Measurements from ENCODE around the gene PDXK. TPM values are rescaled to one million over a fixed set of nuclear protein-coding genes. Genes with fewer than 3 reads are reported as not detected.

Gene PDXK
- total and polyA plus RNA-seq, 9 of the 15 experiments (the other 6 are each of a cell fraction or from before 2014, with no cell fraction given): 5.6 to 162 (median 76.5) TPM

DNA sequence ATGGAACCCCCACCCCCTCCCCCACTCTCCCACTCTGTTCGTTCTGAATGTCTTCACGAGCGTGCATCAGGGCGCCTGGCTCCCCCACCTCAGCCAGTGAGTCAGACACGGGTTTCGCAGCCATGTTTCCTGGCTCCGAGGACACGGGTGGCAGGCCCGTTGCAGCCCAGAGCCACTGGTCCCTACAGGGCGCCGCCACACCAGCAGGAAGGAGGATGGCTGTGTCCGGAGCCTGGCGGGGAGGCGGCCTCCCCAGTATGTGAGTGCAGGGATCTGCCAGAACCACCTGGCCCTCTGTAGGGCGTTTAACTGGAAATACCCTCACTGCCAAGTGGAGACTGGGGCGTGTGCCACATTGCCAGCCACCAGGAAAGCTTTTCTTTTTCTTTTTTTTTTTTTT, 38.7 kb downstream of the PDXK start:
- H3K4me1 ChIP-seq (replicated peaks in 1 of 2; ENCODE audit: control insufficient read depth in 2 of 2, insufficient read depth in 2 of 2, low read length in 2 of 2): peaks cover 0 to 36% of the 10 kb centered on the region in 2 experiments; a peak in 1 of 5 replicates
- peaks cover 91% of the 10 kb centered on the region for H3K36me3 ChIP-seq (ENCODE audit: control insufficient read depth, insufficient read depth, low read length)
- H2AFZ ChIP-seq (ENCODE audit: low read depth, low read length): no peak overlapping the region
- 94% methylated on average over 16 of the region's 16 CpGs for WGBS (ENCODE audit: insufficient coverage, low coverage, missing lambda C conversion rate)
- no peak overlapping the region for H3K4me3 ChIP-seq
- ATAC-seq (no peak), FAIRE-seq (no peak), DNase-seq (ENCODE audit: extremely low read depth in 1 of 4, low spot score in 3 of 4) (no peak)
- 0 out of 4 replicates have a peak, but pooled peaks of 1 of the 2 experiments have one; percentile 12 for TF ChIP-seq KDM1A (IDR thresholded peaks at IDR 0.05)
- no peak for TF ChIP-seq NR0B1 (IDR thresholded peaks at IDR 0.05; ENCODE audit: partially characterized antibody)
- TF ChIP-seq, protein P1, sequence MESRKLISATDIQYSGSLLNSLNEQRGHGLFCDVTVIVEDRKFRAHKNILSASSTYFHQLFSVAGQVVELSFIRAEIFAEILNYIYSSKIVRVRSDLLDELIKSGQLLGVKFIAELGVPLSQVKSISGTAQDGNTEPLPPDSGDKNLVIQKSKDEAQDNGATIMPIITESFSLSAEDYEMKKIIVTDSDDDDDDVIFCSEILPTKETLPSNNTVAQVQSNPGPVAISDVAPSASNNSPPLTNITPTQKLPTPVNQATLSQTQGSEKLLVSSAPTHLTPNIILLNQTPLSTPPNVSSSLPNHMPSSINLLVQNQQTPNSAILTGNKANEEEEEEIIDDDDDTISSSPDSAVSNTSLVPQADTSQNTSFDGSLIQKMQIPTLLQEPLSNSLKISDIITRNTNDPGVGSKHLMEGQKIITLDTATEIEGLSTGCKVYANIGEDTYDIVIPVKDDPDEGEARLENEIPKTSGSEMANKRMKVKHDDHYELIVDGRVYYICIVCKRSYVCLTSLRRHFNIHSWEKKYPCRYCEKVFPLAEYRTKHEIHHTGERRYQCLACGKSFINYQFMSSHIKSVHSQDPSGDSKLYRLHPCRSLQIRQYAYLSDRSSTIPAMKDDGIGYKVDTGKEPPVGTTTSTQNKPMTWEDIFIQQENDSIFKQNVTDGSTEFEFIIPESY (CRISPR knock-in tag; IDR thresholded peaks at IDR 0.05): peak; percentile 41; the same call in 1 of the 2 replicates
- no TSS peak for BruUV-seq (replicated peaks)
- no peaks in the 10 kb centered on the region for H3K9me3 ChIP-seq (replicated peaks; ENCODE audit: control insufficient read depth, insufficient read depth, low read depth, low read length)
- no peaks in the 10 kb centered on the region for H3K9me1 ChIP-seq (ENCODE audit: control insufficient read depth, insufficient read depth, low read length)
- no peaks in the 10 kb centered on the region; the same call in 1 of the 2 replicates for H4K20me1 ChIP-seq (replicated peaks; ENCODE audit: control insufficient read depth, insufficient read depth, low read length)
- 0 out of 4 replicates have a peak overlapping the region, but pooled peaks of 1 of the 2 experiments have one; percentile 33 for H3K9ac ChIP-seq (ENCODE audit: insufficient read depth in 1 of 2, low read depth in 2 of 2, low read length in 2 of 2)
- H3K27me3 ChIP-seq (ENCODE audit: control insufficient read depth in 2 of 2, insufficient read depth in 2 of 2, low read length in 2 of 2): no peaks in the 10 kb centered on the region
- CTCF ChIA-PET (ENCODE audit: low intra/inter-chr PET ratio): no interaction called here
- in situ Hi-C loops (cut with MboI): no loop called here
- H3K27ac ChIP-seq (ENCODE audit: extremely low read depth, low read depth, low read length): no peak overlapping the region
- intact Hi-C loops (cut with micrococcal nuclease): no loop called here
- POLR2A ChIA-PET: interaction anchor here (0.7 to 1.7 kb wide), 3 partner anchors 9 to 11 kb away, joined by 3 to 11 read pairs (median 10); no protein-coding TSS in a partner anchor
- no peak overlapping the region for H3K4me2 ChIP-seq (ENCODE audit: insufficient read depth, low read length)
- H3K79me2 ChIP-seq (ENCODE audit: control insufficient read depth, insufficient read depth, low read length): no peaks in the 10 kb centered on the region

Measured in K562 (cell line).